ENCODE data around the gene NEK11.

DNA sequence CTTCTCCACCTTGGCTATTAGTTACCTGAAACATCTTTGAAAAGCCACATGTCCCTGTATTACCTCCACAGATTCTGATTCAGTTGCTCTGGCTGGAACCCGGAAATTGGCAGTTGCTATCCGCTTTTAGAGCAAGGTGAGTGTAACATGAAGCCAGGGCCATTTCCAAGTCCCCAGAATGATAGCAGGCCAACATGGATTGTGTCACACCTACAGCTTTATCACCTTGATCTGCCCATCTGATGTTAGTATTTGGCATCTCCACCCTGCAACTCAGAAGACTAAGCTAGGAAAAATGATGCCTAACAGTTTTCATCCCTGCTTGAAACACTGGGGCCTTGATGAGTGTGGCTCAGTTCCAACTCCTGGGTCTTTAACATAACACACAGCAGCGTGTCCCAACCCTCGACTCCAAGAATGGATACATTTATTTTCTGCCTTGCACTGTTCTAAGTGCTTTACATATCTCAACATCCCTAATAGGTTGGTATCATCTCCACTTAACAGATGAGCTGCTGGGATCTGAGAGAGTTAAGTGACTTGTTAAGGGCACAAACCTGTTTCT, 333.6 kb downstream of the NEK11 start:
- no peak for TF ChIP-seq MYC (IDR thresholded peaks at IDR 0.05; ENCODE audit: low read depth, low read length)
- TF ChIP-seq CTCF (IDR thresholded peaks at IDR 0.05; ENCODE audit: extremely low read depth in 1 of 2, insufficient read depth in 1 of 2, low read depth in 1 of 2, low read length in 2 of 2), result no peak
- TF ChIP-seq POLR2AphosphoS5 (IDR thresholded peaks at IDR 0.05; ENCODE audit: insufficient read depth, low read depth, low read length), result no peak
- no peak for TF ChIP-seq GATA2 (IDR thresholded peaks at IDR 0.05; ENCODE audit: insufficient read depth, insufficient read length, low read depth, low read length)
- TF ChIP-seq JUN (IDR thresholded peaks at IDR 0.05; ENCODE audit: borderline replicate concordance, insufficient read depth, insufficient read length, low read depth), result no peak
